ENCODE data around the gene ZNF672. TPM values are rescaled to one million over a fixed set of nuclear protein-coding genes. Genes with fewer than 3 reads are reported as not detected.
A peak's percentile ranks its signal among the peaks of the same experiment; 100 is the strongest.
"Not testable (repeated sequence)": the region's sequence is repeated elsewhere in the genome, so short reads cannot be mapped to it uniquely, and the experiment has no call there.

ZNF672 gene
- total and polyA plus RNA-seq, 4 donors = 13.8 to 35.1 (median 26.7) TPM

DNA sequence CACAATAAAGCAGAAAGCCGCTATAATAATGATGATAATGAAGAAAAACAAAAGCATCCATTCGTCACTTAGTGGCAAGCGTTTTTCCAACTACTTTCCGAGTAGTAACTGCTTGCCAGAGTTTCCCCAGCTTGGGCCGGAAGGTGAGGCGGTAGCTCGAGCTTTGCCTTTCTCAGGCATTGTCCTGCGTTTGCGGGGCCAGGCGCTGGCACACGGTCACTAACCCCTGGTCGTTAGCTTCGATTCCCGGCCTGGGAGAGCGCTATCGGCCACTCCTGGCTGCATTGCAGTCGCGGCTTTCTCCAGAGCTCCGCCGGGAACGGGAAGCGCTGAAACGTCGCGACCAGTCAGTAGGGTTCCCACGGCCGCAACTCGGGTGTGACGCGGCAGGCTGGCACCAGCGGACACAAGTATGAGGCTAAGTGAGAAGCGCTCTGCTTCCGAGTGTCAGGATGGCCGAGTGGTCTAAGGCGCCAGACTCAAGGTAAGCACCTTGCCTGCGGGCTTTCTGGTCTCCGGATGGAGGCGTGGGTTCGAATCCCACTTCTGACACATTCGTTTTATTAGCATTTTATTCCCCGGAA lies 35.5 kb downstream of the ZNF672 start:
- H3K9me3 ChIP-seq (ENCODE audit: control insufficient read depth, insufficient read depth, low read length) = no peaks in the 10 kb centered on the region
- H3K4me3 ChIP-seq (ENCODE audit: low read depth, low read length) = peak overlapping the region; percentile 94
- WGBS (ENCODE audit: insufficient coverage) = under 1% methylated on average over 39 of the region's 41 CpGs
- no peaks in the 10 kb centered on the region for H3K36me3 ChIP-seq (ENCODE audit: control insufficient read depth, insufficient read depth, low read length)
- H3K4me1 ChIP-seq (ENCODE audit: control insufficient read depth, insufficient read depth, low read length) = peaks cover 12% of the 10 kb centered on the region
- no peaks in the 10 kb centered on the region for H3K27me3 ChIP-seq (ENCODE audit: control insufficient read depth, insufficient read depth, low read length)
- DNase-seq (ENCODE audit: low read depth in 4 of 6, low spot score in 6 of 6) = peak; percentile 92 to 99 (median 94)
- H3K27ac ChIP-seq (ENCODE audit: low read depth, low read length) = peak overlapping the region; percentile 99

DNA sequence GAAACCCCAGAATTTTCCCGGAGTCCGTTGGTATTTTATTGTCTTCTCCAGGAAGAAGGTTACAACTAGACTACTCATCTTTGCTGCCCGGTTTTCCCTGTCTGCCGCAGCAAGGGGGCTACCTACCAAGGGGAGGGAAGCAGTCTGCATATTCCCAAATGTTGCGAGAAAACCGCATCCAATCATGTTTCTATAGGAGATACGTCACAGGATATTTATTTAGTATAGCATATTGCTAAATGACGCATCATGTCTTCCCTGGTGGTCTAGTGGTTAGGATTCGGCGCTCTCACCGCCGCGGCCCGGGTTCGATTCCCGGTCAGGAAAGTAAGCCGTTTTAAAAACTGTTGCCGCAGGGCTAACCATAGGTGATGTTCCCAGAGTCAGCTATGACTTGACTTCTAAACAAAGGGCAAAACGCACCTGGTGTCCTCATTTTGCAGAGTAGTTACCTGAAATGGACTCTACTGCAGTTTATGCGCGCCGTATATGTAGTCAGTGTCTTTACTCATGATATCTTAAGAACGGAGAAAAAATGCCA lies 36.0 kb downstream of the ZNF672 start:
- Histone ChIP-seq H3K4me1 (ENCODE audit: control insufficient read depth, insufficient read depth, low read length) (peaks cover 12% of the 10 kb centered on the region), H3K27ac (ENCODE audit: low read depth, low read length) (peak overlapping the region; percentile 99), H3K36me3 (ENCODE audit: control insufficient read depth, insufficient read depth, low read length) (no peaks in the 10 kb centered on the region), H3K27me3 (ENCODE audit: control insufficient read depth, insufficient read depth, low read length) (no peaks in the 10 kb centered on the region), H3K9me3 (ENCODE audit: control insufficient read depth, insufficient read depth, low read length) (no peaks in the 10 kb centered on the region), H3K4me3 (ENCODE audit: low read depth, low read length) (peak overlapping the region; percentile 94)
- DNase-seq (ENCODE audit: low read depth in 4 of 6, low spot score in 6 of 6) = peak in 5 of 6 donors; percentile 82 to 99 (median 90)
- 5% methylated on average over 17 of the region's 23 CpGs for WGBS (ENCODE audit: insufficient coverage)

DNA sequence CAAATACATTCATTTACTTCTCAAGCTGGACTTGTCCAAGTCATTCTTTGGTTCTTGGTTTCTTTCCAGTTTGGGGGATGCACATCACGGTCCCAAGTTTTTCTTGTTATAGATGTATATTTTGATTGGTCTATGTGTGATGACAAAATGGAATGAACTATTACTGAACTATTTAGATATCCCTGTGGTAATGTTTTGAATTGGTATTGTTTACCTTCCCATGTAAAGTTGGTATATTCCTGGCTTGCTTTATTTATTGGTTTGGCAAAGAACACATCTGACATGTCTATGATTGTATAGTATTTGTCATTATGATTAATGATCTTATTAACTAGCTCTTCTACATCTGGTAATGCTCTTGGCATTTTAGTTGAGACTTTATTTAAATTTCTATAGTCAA lies 43.2 kb downstream of the ZNF672 start:
- Histone ChIP-seq H3K36me3 (ENCODE audit: control insufficient read depth, insufficient read depth, low read length) (no peaks in the 10 kb centered on the region), H3K4me1 (ENCODE audit: control insufficient read depth, insufficient read depth, low read length) (no peaks in the 10 kb centered on the region), H3K9me3 (ENCODE audit: control insufficient read depth, insufficient read depth, low read length) (no peaks in the 10 kb centered on the region), H3K4me3 (ENCODE audit: low read depth, low read length) (no peak overlapping the region), H3K27me3 (ENCODE audit: control insufficient read depth, insufficient read depth, low read length) (no peaks in the 10 kb centered on the region), H3K27ac (ENCODE audit: low read depth, low read length) (no peak overlapping the region)
- DNase-seq (ENCODE audit: low read depth in 4 of 6, low spot score in 6 of 6) = no peak
- WGBS (ENCODE audit: insufficient coverage) = 100% methylated on average over 1 of the region's 1 CpG

DNA sequence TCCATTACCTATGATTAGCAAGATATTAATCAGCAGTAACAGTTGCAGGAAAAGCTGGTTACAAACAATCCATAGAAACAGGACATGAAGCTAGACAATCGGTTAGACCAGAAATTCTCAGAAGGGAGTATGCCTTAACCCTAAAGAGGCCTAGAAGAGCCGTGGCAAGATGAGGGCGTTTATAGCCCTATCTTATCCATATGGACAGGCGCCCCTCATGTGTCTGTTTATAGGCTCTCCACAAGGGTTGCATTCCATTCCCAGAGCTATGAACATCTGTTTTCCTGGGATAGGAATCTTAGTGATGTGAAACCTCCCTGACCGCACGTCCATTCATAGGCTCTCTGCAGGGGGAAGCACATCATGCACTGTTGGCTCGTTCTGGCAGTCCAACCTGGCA lies 44.4 kb downstream of the ZNF672 start:
- no CpG with 5 or more reads among the region's 7 CpGs for WGBS (ENCODE audit: insufficient coverage)
- not testable (repeated sequence) for H3K4me3 ChIP-seq (ENCODE audit: low read depth, low read length); H3K27me3 ChIP-seq (ENCODE audit: control insufficient read depth, insufficient read depth, low read length); H3K9me3 ChIP-seq (ENCODE audit: control insufficient read depth, insufficient read depth, low read length); DNase-seq (ENCODE audit: low read depth in 4 of 6, low spot score in 6 of 6); H3K36me3 ChIP-seq (ENCODE audit: control insufficient read depth, insufficient read depth, low read length); H3K4me1 ChIP-seq (ENCODE audit: control insufficient read depth, insufficient read depth, low read length); H3K27ac ChIP-seq (ENCODE audit: low read depth, low read length)

DNA sequence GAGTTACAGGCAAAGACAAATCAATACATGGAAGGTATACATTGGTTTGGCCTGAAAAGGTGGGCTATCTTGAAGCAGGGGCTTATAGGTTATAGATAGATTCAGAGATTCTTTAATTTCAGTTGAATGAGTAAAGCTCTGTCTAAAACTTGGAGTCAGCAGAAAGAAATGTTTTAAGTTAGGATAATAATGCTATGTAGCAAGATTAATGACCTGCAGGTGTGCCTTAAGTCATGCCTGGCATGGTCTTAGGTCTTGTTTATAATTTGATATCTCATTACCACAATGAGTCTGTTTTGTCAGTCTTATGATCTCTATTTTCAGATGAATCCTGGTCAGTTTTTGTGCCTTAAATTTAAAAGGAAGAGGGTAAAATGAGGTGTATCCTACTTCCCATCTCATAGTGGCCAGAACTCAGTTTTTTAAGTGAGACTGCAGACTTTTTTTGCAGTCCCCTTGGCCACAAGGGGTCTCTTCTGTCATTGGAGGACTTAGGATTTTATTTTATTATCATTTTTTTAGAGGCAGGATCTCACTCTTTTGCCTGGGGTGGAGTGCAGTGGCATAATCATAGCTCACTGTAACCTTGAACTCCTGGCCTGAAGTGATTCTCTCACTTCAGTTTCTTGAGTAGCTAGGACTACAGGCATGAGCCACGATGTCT lies 46.7 kb downstream of the ZNF672 start:
- WGBS (ENCODE audit: insufficient coverage) = no CpG with 5 or more reads among the region's 1 CpG
- no peaks in the 10 kb centered on the region for H3K9me3 ChIP-seq (ENCODE audit: control insufficient read depth, insufficient read depth, low read length)
- H3K27me3 ChIP-seq (ENCODE audit: control insufficient read depth, insufficient read depth, low read length) = no peaks in the 10 kb centered on the region
- no peaks in the 10 kb centered on the region for H3K4me1 ChIP-seq (ENCODE audit: control insufficient read depth, insufficient read depth, low read length)
- H3K27ac ChIP-seq (ENCODE audit: low read depth, low read length) = no peak overlapping the region
- no peak for DNase-seq (ENCODE audit: low read depth in 4 of 6, low spot score in 6 of 6)
- H3K36me3 ChIP-seq (ENCODE audit: control insufficient read depth, insufficient read depth, low read length) = no peaks in the 10 kb centered on the region
- no peak overlapping the region for H3K4me3 ChIP-seq (ENCODE audit: low read depth, low read length)

DNA sequence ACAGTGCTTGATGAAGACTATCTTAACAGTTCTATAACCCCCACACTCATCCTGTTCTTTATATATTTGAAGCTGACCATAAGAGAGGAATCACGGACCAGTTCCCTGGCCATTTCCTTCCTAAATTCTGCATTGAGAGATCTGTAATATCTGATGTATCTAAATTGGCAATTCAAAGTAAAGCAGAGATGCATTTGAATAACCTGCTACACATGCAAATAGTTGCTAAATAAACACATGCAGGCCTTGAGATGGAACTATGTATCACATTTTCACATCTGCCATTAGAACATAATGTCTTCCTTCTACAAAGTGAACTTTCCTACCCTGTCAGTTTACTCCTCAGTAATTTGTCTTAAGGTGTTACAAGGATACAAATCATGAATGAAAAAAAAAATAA lies 47.6 kb downstream of the ZNF672 start:
- DNase-seq (ENCODE audit: low read depth in 4 of 6, low spot score in 6 of 6) = no peak
- H3K27ac ChIP-seq (ENCODE audit: low read depth, low read length) = no peak overlapping the region
- H3K36me3 ChIP-seq (ENCODE audit: control insufficient read depth, insufficient read depth, low read length) = no peaks in the 10 kb centered on the region
- WGBS (ENCODE audit: insufficient coverage) = no CpG with 5 or more reads among the region's 1 CpG
- no peaks in the 10 kb centered on the region for H3K27me3 ChIP-seq (ENCODE audit: control insufficient read depth, insufficient read depth, low read length)
- H3K4me3 ChIP-seq (ENCODE audit: low read depth, low read length) = no peak overlapping the region
- no peaks in the 10 kb centered on the region for H3K9me3 ChIP-seq (ENCODE audit: control insufficient read depth, insufficient read depth, low read length)
- H3K4me1 ChIP-seq (ENCODE audit: control insufficient read depth, insufficient read depth, low read length) = no peaks in the 10 kb centered on the region

DNA sequence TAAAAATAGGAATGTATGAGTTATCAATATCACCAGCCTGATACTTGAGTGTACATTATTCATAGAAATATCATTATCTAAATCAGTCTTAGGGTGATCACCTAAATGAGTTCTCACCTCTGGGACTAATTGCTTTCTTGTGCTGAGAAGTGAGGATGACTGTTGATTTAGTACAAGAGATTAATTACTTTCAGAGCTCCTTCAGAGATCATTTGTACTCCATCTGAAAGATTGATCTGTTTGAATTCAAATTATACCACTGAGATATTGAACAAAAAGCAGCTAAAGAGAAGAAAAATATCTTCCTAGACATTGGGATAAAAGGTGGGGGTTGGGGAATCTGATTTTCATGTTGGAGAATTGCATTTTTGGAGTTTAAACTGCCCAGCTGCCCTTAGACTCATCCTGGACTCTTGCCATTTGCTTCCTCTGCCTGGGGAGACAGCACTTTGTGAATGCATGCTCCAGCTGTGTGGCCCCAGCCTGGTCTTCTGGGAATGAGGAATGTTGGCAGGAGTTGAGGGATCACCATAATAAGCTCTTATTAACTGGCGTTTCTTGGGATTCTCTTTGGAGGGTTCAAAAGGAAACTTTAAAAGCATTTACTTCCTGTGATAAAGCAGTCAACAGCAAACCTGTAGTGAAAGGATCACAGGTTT lies 48.3 kb downstream of the ZNF672 start:
- Histone ChIP-seq H3K4me1 (ENCODE audit: control insufficient read depth, insufficient read depth, low read length) (no peaks in the 10 kb centered on the region), H3K36me3 (ENCODE audit: control insufficient read depth, insufficient read depth, low read length) (no peaks in the 10 kb centered on the region), H3K9me3 (ENCODE audit: control insufficient read depth, insufficient read depth, low read length) (no peaks in the 10 kb centered on the region), H3K4me3 (ENCODE audit: low read depth, low read length) (no peak overlapping the region), H3K27me3 (ENCODE audit: control insufficient read depth, insufficient read depth, low read length) (no peaks in the 10 kb centered on the region), H3K27ac (ENCODE audit: low read depth, low read length) (no peak overlapping the region)
- DNase-seq (ENCODE audit: low read depth in 4 of 6, low spot score in 6 of 6) = peak in 2 of 6 donors; percentile 17 to 51
- WGBS (ENCODE audit: insufficient coverage) = no CpG with 5 or more reads among the region's 1 CpG

DNA sequence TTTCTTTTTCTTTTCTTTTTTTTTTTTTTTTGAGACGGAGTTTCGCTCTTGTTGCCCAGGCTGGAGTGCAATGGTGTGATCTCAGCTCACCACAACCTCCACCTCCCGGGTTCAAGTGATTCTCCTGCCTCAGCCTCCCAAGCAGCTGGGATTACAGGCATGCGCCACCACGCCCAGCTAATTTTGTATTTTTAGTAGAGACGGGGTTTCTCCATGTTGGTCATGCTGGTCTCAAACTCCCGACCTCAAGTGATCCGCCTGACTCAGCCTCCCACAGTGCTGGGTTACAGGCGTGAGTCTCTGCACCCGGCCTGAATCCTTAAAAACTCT lies 51.9 kb downstream of the ZNF672 start:
- not testable (repeated sequence) for H3K36me3 ChIP-seq (ENCODE audit: control insufficient read depth, insufficient read depth, low read length)

DNA sequence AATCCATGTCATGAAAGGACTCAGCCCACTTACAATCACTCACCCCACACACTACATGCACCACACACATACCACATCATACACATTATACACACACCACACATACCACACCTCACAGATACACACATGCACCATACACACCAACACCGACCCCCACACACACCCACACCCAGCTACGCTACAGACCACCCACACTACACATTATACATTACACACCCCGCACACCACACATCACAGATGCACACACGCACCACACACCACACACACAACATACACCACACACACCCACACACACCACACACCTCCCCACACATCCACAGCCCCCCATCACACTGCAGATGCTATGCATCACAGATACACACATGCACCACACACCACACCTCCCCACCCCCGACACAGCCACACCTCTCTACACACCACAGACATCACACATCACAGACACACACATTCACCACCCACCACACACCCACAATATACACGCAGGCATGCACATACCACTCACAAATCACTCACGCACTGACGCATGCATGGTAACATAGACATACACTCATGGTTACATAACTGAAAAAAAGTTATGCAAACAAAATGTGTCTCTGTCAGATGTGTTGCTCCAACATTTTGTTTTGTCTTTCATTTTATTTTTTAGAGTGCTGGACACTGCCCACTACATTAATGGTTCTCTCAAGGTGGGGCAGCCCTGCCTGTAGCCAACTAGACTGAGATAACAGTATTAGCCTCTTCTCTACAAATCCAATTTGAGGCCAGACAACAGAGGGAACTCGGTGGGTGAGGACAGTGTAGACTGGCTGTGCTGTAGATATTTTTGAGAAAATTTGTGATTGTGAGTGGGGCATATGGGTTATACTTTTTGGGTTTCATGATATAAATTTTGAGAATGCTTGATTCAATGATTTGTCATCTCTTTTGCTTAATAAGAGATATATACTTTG lies 52.8 kb downstream of the ZNF672 start:
- Histone ChIP-seq H3K36me3 (ENCODE audit: control insufficient read depth, insufficient read depth, low read length) (no peaks in the 10 kb centered on the region), H3K27ac (ENCODE audit: low read depth, low read length) (no peak overlapping the region), H3K4me1 (ENCODE audit: control insufficient read depth, insufficient read depth, low read length) (no peaks in the 10 kb centered on the region), H3K9me3 (ENCODE audit: control insufficient read depth, insufficient read depth, low read length) (no peaks in the 10 kb centered on the region), H3K27me3 (ENCODE audit: control insufficient read depth, insufficient read depth, low read length) (no peaks in the 10 kb centered on the region), H3K4me3 (ENCODE audit: low read depth, low read length) (no peak overlapping the region)
- no peak for DNase-seq (ENCODE audit: low read depth in 4 of 6, low spot score in 6 of 6)
- WGBS (ENCODE audit: insufficient coverage) = 92% methylated on average over 8 of the region's 9 CpGs

More for the DNA sequence above, 51.9 kb downstream of the ZNF672 start:
- not testable (repeated sequence) for DNase-seq (ENCODE audit: low read depth in 4 of 6, low spot score in 6 of 6); H3K4me3 ChIP-seq (ENCODE audit: low read depth, low read length); H3K27me3 ChIP-seq (ENCODE audit: control insufficient read depth, insufficient read depth, low read length); H3K9me3 ChIP-seq (ENCODE audit: control insufficient read depth, insufficient read depth, low read length); H3K4me1 ChIP-seq (ENCODE audit: control insufficient read depth, insufficient read depth, low read length); H3K27ac ChIP-seq (ENCODE audit: low read depth, low read length)
- 95% methylated on average over 4 of the region's 10 CpGs for WGBS (ENCODE audit: insufficient coverage)

All from spinal cord (tissue), 10 donors.